Hepatocyte (in vitro differentiated cells): ENCODE results near the gene ZNF750.

Source experiments
- EZH2 ChIP-seq: fragments of 200-600 bp; sonication (generic); IDR thresholded peaks from 2 replicates; pipeline ENCODE4 v1.6.1; 2016; ENCODE audit warnings: antibody characterized with exemption, mild to moderate bottlenecking, borderline replicate concordance
- EZH2phosphoT487 ChIP-seq: fragments of 200-600 bp; sonication (generic); IDR thresholded peaks from one replicate; pipeline ENCODE4 v1.6.1; 2018; ENCODE audit warnings: antibody characterized with exemption, mild to moderate bottlenecking, low read depth, moderate library complexity; ENCODE audit not compliant: unreplicated experiment, severe bottlenecking
- TF ChIP-seq, protein P1 (sequence below): fragments of 200-600 bp; sonication (generic); IDR thresholded peaks from 2 replicates; pipeline ENCODE4 v1.5.1; 2016; ENCODE audit warnings: antibody characterized with exemption, mild to moderate bottlenecking; ENCODE audit not compliant: poor library complexity

- TF ChIP-seq, protein P1, sequence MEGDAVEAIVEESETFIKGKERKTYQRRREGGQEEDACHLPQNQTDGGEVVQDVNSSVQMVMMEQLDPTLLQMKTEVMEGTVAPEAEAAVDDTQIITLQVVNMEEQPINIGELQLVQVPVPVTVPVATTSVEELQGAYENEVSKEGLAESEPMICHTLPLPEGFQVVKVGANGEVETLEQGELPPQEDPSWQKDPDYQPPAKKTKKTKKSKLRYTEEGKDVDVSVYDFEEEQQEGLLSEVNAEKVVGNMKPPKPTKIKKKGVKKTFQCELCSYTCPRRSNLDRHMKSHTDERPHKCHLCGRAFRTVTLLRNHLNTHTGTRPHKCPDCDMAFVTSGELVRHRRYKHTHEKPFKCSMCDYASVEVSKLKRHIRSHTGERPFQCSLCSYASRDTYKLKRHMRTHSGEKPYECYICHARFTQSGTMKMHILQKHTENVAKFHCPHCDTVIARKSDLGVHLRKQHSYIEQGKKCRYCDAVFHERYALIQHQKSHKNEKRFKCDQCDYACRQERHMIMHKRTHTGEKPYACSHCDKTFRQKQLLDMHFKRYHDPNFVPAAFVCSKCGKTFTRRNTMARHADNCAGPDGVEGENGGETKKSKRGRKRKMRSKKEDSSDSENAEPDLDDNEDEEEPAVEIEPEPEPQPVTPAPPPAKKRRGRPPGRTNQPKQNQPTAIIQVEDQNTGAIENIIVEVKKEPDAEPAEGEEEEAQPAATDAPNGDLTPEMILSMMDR = no peak
- TF ChIP-seq EZH2phosphoT487 (no peak), EZH2 (no peak)
Observed at GRCh38 chr17:82839617-82840292, at the start of gene ZNF750.
